ENCODE measurements around the gene MYOM1.

MYOM1 gene

GRCh38 chr18:3214855-3215637 is 4.7 kb downstream of the MYOM1 start:
- in situ Hi-C loops (cut with MboI; ENCODE audit: low sequenced_read_pairs, unreplicated experiment) = no loop called here
- no peak for TF ChIP-seq CTCF (IDR thresholded peaks at IDR 0.05; ENCODE audit: borderline replicate concordance, control extremely low read depth, extremely low read depth, insufficient read depth, missing control alignments)
- no peak for DNase-seq (ENCODE audit: low spot score)

- DNase-seq (ENCODE audit: low spot score) = peak; percentile 53
- in situ Hi-C loops (cut with MboI; ENCODE audit: low sequenced_read_pairs, unreplicated experiment) = no loop called here
Observed at GRCh38 chr18:3213300-3214059, 6.3 kb downstream of the MYOM1 start.

GRCh38 chr18:3212657-3213056 is 7.1 kb downstream of the MYOM1 start:
- in situ Hi-C loops (cut with MboI; ENCODE audit: low sequenced_read_pairs, unreplicated experiment) = no loop called here
- TF ChIP-seq CTCF (IDR thresholded peaks at IDR 0.05; ENCODE audit: borderline replicate concordance, control extremely low read depth, extremely low read depth, insufficient read depth, missing control alignments) = no peak
- DNase-seq (ENCODE audit: low spot score) = no peak

More at GRCh38 chr18:3213300-3214059, 6.3 kb downstream of the MYOM1 start:
- TF ChIP-seq CTCF (IDR thresholded peaks at IDR 0.05; ENCODE audit: borderline replicate concordance, control extremely low read depth, extremely low read depth, insufficient read depth, missing control alignments) = no peak

GRCh38 chr18:3211236-3211992 is 8.4 kb downstream of the MYOM1 start:
- DNase-seq (ENCODE audit: low spot score) = no peak
- TF ChIP-seq CTCF (IDR thresholded peaks at IDR 0.05; ENCODE audit: borderline replicate concordance, control extremely low read depth, extremely low read depth, insufficient read depth, missing control alignments) = no peak
- in situ Hi-C loops (cut with MboI; ENCODE audit: low sequenced_read_pairs, unreplicated experiment) = no loop called here

GRCh38 chr18:3209859-3210569 is 9.8 kb downstream of the MYOM1 start:
- DNase-seq (ENCODE audit: low spot score) = no peak
- in situ Hi-C loops (cut with MboI; ENCODE audit: low sequenced_read_pairs, unreplicated experiment) = no loop called here

More at GRCh38 chr18:3209859-3210569, 9.8 kb downstream of the MYOM1 start:
- no peak for TF ChIP-seq CTCF (IDR thresholded peaks at IDR 0.05; ENCODE audit: borderline replicate concordance, control extremely low read depth, extremely low read depth, insufficient read depth, missing control alignments)
